SK-N-SH (cell line): Measurements from ENCODE around the gene ZC3H18. TPM values are rescaled to one million over a fixed set of nuclear protein-coding genes. Genes with fewer than 3 reads are reported as not detected.

Experiments
- CTCF ChIA-PET: fragments of 300-600, 350-600 bp; formaldehyde crosslinking; extraction: SDS; loops from one replicate; lab custom pipeline; 2021; lab: Yijun Ruan, JAX
- POLR2A ChIA-PET: fragments of 350-600 bp; sonication (Branson Sonifier 250); formaldehyde crosslinking; extraction: SDS; loops from one replicate; lab custom pipeline; 2020; ENCODE audit warnings: antibody characterized with exemption, inconsistent platforms; lab: Yijun Ruan, JAX
- DNase-seq: peaks from one replicate; pipeline ENCODE4 v3.0.0; 2012
- H2AFZ ChIP-seq: fragments of 200-600 bp; sonication (generic); 2 replicates; pipeline ENCODE4 v1.8.1; 2016; ENCODE audit warnings: antibody characterized with exemption, mild to moderate bottlenecking, low read depth
- H3F3A ChIP-seq: fragments of 200-600 bp; sonication (generic); replicated peaks from 2 replicates; pipeline ENCODE3; 2016; ENCODE audit warnings: antibody characterized with exemption, mild to moderate bottlenecking; ENCODE audit not compliant: insufficient read depth
- H3K27ac ChIP-seq, 2 experiments: fragments of 200-500 bp in 1 of 2; fragments of 200-600 bp in 1 of 2; sonication (Bioruptor generic) in 1 of 2; sonication (generic), shearing (Covaris generic) in 1 of 2; 2 replicates each; pipeline versions ENCODE4 v1.5.1 to v1.6.1; 2014 to 2016; ENCODE audit warnings: low read depth in 2 of 2, inconsistent platforms in 1 of 2, low read length in 1 of 2, mild to moderate bottlenecking in 1 of 2, mixed read lengths in 1 of 2
- H3K27me3 ChIP-seq: fragments of 200-600 bp; sonication (generic), shearing (Covaris generic); 2 replicates; pipeline ENCODE4 v1.6.1; 2016; ENCODE audit warnings: mixed run types; ENCODE audit not compliant: insufficient read depth
- H3K36me3 ChIP-seq, 2 experiments: fragments of 200-500 bp in 1 of 2; fragments of 200-600 bp in 1 of 2; sonication (Bioruptor generic) in 1 of 2; sonication (generic) in 1 of 2; replicated peaks in 1 of 2; 2 replicates each; pipeline versions ENCODE3 to v1.5.1; 2014 to 2016; ENCODE audit warnings: low read length in 1 of 2, mild to moderate bottlenecking in 1 of 2; ENCODE audit not compliant: insufficient read depth in 2 of 2, control insufficient read depth in 1 of 2
- H3K4me1 ChIP-seq, 2 experiments: fragments of 200-500 bp in 1 of 2; fragments of 200-600 bp in 1 of 2; sonication (Bioruptor generic) in 1 of 2; sonication (generic), shearing (Covaris generic) in 1 of 2; 2 replicates each; pipeline versions ENCODE4 v1.5.1 to v1.6.1; 2014 to 2016; ENCODE audit warnings: low read depth in 1 of 2, low read length in 1 of 2, mixed run types in 1 of 2; ENCODE audit not compliant: insufficient read depth in 2 of 2, control insufficient read depth in 1 of 2
- H3K4me2 ChIP-seq: fragments of 200-600 bp; sonication (generic), shearing (Covaris generic); 2 replicates; pipeline ENCODE4 v1.6.1; 2017; ENCODE audit warnings: mixed run types
- H3K4me3 ChIP-seq, 2 experiments: fragments of 200-500 bp in 1 of 2; fragments of 200-600 bp in 1 of 2; sonication (Bioruptor generic) in 1 of 2; sonication (generic), shearing (Covaris generic) in 1 of 2; 2 replicates each; pipeline versions ENCODE4 v1.5.1 to v1.8.1; 2014 to 2016; ENCODE audit warnings: low read depth in 2 of 2, inconsistent platforms in 1 of 2, low read length in 1 of 2, mild to moderate bottlenecking in 1 of 2, mixed read lengths in 1 of 2, moderate library complexity in 1 of 2
- H3K79me2 ChIP-seq: fragments of 200-600 bp; sonication (generic); 2 replicates; pipeline ENCODE4 v1.8.1; 2017; ENCODE audit warnings: mild to moderate bottlenecking; ENCODE audit not compliant: insufficient read depth
- H3K9ac ChIP-seq: fragments of 200-600 bp; sonication (generic); 2 replicates; pipeline ENCODE4 v1.6.1; 2017; ENCODE audit warnings: mixed run types
- H3K9me2 ChIP-seq: fragments of 200-600 bp; sonication (generic); 2 replicates; pipeline ENCODE4 v1.6.1; 2017; ENCODE audit warnings: mixed run types
- H3K9me3 ChIP-seq: fragments of 200-600 bp; sonication (generic); 2 replicates; pipeline ENCODE4 v1.6.1; 2017; ENCODE audit warnings: mixed run types, mild to moderate bottlenecking, moderate library complexity
- H4K20me1 ChIP-seq: fragments of 200-600 bp; sonication (generic); 2 replicates; pipeline ENCODE4 v1.6.1; 2017; ENCODE audit warnings: mild to moderate bottlenecking, mixed run types; ENCODE audit not compliant: insufficient read depth
- GABPA ChIP-seq: IDR thresholded peaks from 2 replicates; pipeline ENCODE4 v1.4.0; 2012; ENCODE audit warnings: low read depth, mild to moderate bottlenecking
- MXI1 ChIP-seq: IDR thresholded peaks from 2 replicates; pipeline ENCODE4 v1.6.1; 2012; ENCODE audit warnings: mild to moderate bottlenecking, low read depth, low read length, improper control_type of control experiment
- POLR2AphosphoS5 ChIP-seq: IDR thresholded peaks from 2 replicates; pipeline ENCODE4 v1.6.1; 2012; ENCODE audit warnings: low read depth, low read length
- SIN3A ChIP-seq: IDR thresholded peaks from 2 replicates; pipeline ENCODE4 v1.6.1; 2012; ENCODE audit warnings: low read depth, mild to moderate bottlenecking, low read length, moderate library complexity, borderline replicate concordance
- ZBTB33 ChIP-seq: IDR thresholded peaks from 2 replicates; pipeline ENCODE4 v1.4.0; 2012; ENCODE audit warnings: low read depth, borderline replicate concordance
- WGBS: methylation state at CpG from one replicate; pipeline ENCODE4 v1.1.6; 2017; ENCODE audit warnings: low lambda C conversion rate; 5-methylcytosine and 5-hydroxymethylcytosine counted together
- polyA plus RNA-seq, 3 experiments: library from polyadenylated mRNA; depleted of rRNA; stranded (reverse); fragments of >200 nt; gene quantifications; 2 replicates each; pipeline ENCODE4 v1.2.3, GENCODE V29; 2012

The ZC3H18 gene
- polyA plus RNA-seq, 1 of the 3 experiments (the other 2 are of a cell fraction) = 32.7 TPM

GRCh38 chr16:88649924-88650748 lies 79.9 kb downstream of the ZC3H18 start:
- no peaks in the 10 kb centered on the region for H3F3A ChIP-seq
- peak; percentile 71 for DNase-seq
- CTCF ChIA-PET = interaction anchor here (0.7 to 1.9 kb wide), 7 partner anchors 11 to 135 kb away, joined by 3 to 6 read pairs (median 3); partner anchors contain the start of gene MVD
- POLR2A ChIA-PET = interaction anchor here (1.3 kb wide), 1 partner anchor 10 kb away, joined by 3 read pairs; no protein-coding TSS in a partner anchor
- TF ChIP-seq GABPA (peak; percentile 65), MXI1 (0 out of 2 replicates have a peak, but pooled peaks have one; percentile 19), ZBTB33 (no peak)
- TF ChIP-seq, all 33 proteins: peak for 2
- peak overlapping the region; percentile 96 for H3K4me2 ChIP-seq
- 65% methylated on average over 9 of the region's 37 CpGs for WGBS
- H3K27ac ChIP-seq = no peak overlapping the region; a peak in 1 of 4 replicates
- no peaks in the 10 kb centered on the region for H3K27me3 ChIP-seq
- peaks cover 0 to 6% of the 10 kb centered on the region in 2 experiments for H3K36me3 ChIP-seq
- H4K20me1 ChIP-seq = no peaks in the 10 kb centered on the region
- H3K4me1 ChIP-seq = peaks cover 4 to 10% of the 10 kb centered on the region in 2 experiments; a peak in 2 of 4 replicates
- H3K9ac ChIP-seq = peak overlapping the region; percentile 69
- no peaks in the 10 kb centered on the region for H3K9me2 ChIP-seq
- H2AFZ ChIP-seq = peak overlapping the region; percentile 56; the same call in 1 of the 2 replicates
- H3K4me3 ChIP-seq = peak overlapping the region; percentile 78 to 83
- H3K79me2 ChIP-seq = no peaks in the 10 kb centered on the region
- H3K9me3 ChIP-seq = no peaks in the 10 kb centered on the region

GRCh38 chr16:88650749-88651275 lies 80.6 kb downstream of the ZC3H18 start, which contains the start of gene CYBA:
TSS of gene CYBA (minus strand) at chr16:88651053. CDS start at chr16:88651013, 40 bp downstream.
- no peaks in the 10 kb centered on the region for H3K79me2 ChIP-seq
- no peak for TF ChIP-seq SIN3A
- TF ChIP-seq MXI1 = peak; percentile 51
- peak; percentile 37; the same call in 1 of the 2 replicates for TF ChIP-seq POLR2AphosphoS5
- TF ChIP-seq, all 33 proteins: peak for 2
- no peaks in the 10 kb centered on the region for H3K9me3 ChIP-seq
- ChIA-PET CTCF (interaction anchor here (1.2 to 1.9 kb wide), 3 partner anchors 12 to 87 kb away, joined by 3 to 6 read pairs (median 5); partner anchors contain the start of gene MVD), POLR2A (interaction anchor here (1.3 kb wide), 1 partner anchor 11 kb away, joined by 3 read pairs; no protein-coding TSS in a partner anchor)
- peaks cover 4 to 10% of the 10 kb centered on the region in 2 experiments; a peak in 2 of 4 replicates for H3K4me1 ChIP-seq
- peak within 1 kb of the TSS; percentile 78 to 83 for H3K4me3 ChIP-seq
- no peak within 1 kb of the TSS; a peak in 1 of 4 replicates for H3K27ac ChIP-seq
- H3K4me2 ChIP-seq = peak within 1 kb of the TSS; percentile 96
- H3K27me3 ChIP-seq = no peaks in the 10 kb centered on the region
- no peaks in the 10 kb centered on the region for H3F3A ChIP-seq
- peaks cover 0 to 8% of the 10 kb centered on the region in 2 experiments for H3K36me3 ChIP-seq
- WGBS = 1% methylated on average over 11 of the region's 41 CpGs
- no peaks in the 10 kb centered on the region for H4K20me1 ChIP-seq
- H2AFZ ChIP-seq = peak within 1 kb of the TSS; percentile 56; the same call in 1 of the 2 replicates
- H3K9me2 ChIP-seq = no peaks in the 10 kb centered on the region
- H3K9ac ChIP-seq = peak within 1 kb of the TSS; percentile 69
- peak; percentile 88 for DNase-seq
